SU-DHL-6 (cell line): ENCODE data around the gene GH2.
"Not testable (repeated sequence)": the region's sequence is repeated elsewhere in the genome, so short reads cannot be mapped to it uniquely, and the experiment has no call there.

ENCODE experiments used
- H2AFZ ChIP-seq: fragments of 200-600 bp; sonication (generic); 2 replicates; pipeline ENCODE4 v1.6.1; 2014; ENCODE audit warnings: low read depth, mild to moderate bottlenecking, moderate library complexity, mixed read lengths, antibody characterized with exemption, low read length; ENCODE audit not compliant: severe bottlenecking
- H3F3A ChIP-seq: fragments of 200-600 bp; shearing (Covaris generic); 2 replicates; pipeline ENCODE4 v1.6.0; 2016; ENCODE audit warnings: antibody characterized with exemption, mild to moderate bottlenecking; ENCODE audit not compliant: insufficient read depth
- H3K27ac ChIP-seq: fragments of 200-600 bp; sonication (generic); 2 replicates; pipeline ENCODE4 v1.5.1; 2016; ENCODE audit warnings: low read depth, mild to moderate bottlenecking, low read length, moderate library complexity, mixed read lengths
- H3K27me3 ChIP-seq: fragments of 200-600 bp; sonication (generic), shearing (Covaris generic); 2 replicates; pipeline ENCODE4 v1.6.0; 2014; ENCODE audit warnings: mild to moderate bottlenecking, low read length
- H3K36me3 ChIP-seq: fragments of 200-600 bp; sonication (generic); 2 replicates; pipeline ENCODE4 v1.6.1; 2014; ENCODE audit warnings: mild to moderate bottlenecking, low read length, mixed read lengths
- H3K4me2 ChIP-seq: fragments of 300-600, 200-600 bp; shearing (Covaris generic), sonication (generic); 2 replicates; pipeline ENCODE4 v1.6.0; 2014; ENCODE audit warnings: low read length, low read depth, mild to moderate bottlenecking; ENCODE audit not compliant: poor library complexity, severe bottlenecking
- H3K4me3 ChIP-seq: fragments of 200-600 bp; sonication (generic); 2 replicates; pipeline ENCODE4 v1.5.1; 2014; ENCODE audit warnings: antibody characterized with exemption, low read length, mild to moderate bottlenecking, mixed read lengths; ENCODE audit not compliant: insufficient read depth, poor library complexity, severe bottlenecking
- H3K79me2 ChIP-seq: fragments of 200-600 bp; sonication (generic); 2 replicates; pipeline ENCODE4 v1.6.1; 2014; ENCODE audit warnings: mild to moderate bottlenecking, low read length, moderate library complexity; ENCODE audit not compliant: insufficient read depth
- H3K9ac ChIP-seq: fragments of 200-600 bp; sonication (generic); 2 replicates; pipeline ENCODE4 v1.7.0; 2014; ENCODE audit warnings: mild to moderate bottlenecking, low read length
- H3K9me2 ChIP-seq: fragments of 200-600 bp; sonication (generic); replicated peaks from 2 replicates; pipeline ENCODE4 v1.6.1; 2014; ENCODE audit warnings: low read length; ENCODE audit not compliant: insufficient read depth
- H3K9me3 ChIP-seq: fragments of 200-600 bp; sonication (generic); 2 replicates; pipeline ENCODE4 v1.6.1; 2014; ENCODE audit warnings: low read length, mixed read lengths; ENCODE audit not compliant: insufficient read depth
- H4K20me1 ChIP-seq: fragments of 200-600 bp; sonication (generic); 2 replicates; pipeline ENCODE4 v1.6.1; 2014; ENCODE audit warnings: low read depth, mild to moderate bottlenecking, antibody characterized with exemption, low read length, moderate library complexity, mixed read lengths
- CTCF ChIP-seq: fragments of 200-600 bp; sonication (generic); IDR thresholded peaks from one replicate; pipeline ENCODE4 v1.5.1; 2017; ENCODE audit warnings: antibody characterized with exemption, mild to moderate bottlenecking, low read length, moderate library complexity; ENCODE audit not compliant: insufficient read depth, poor library complexity, severe bottlenecking
- EZH2phosphoT487 ChIP-seq: fragments of 200-600 bp; sonication (generic), shearing (Covaris generic); conservative IDR thresholded peaks from 2 replicates; pipeline ENCODE4 v1.6.1; 2018; ENCODE audit warnings: mild to moderate bottlenecking, antibody characterized with exemption, low read length, moderate library complexity, mixed read lengths

The GH2 gene

GRCh38 chr17:63916566-63917185 lies 34.9 kb upstream of the GH2 start:
- Histone ChIP-seq H3K27ac (no peak overlapping the region), H3F3A (peaks cover 16% of the 10 kb centered on the region), H3K27me3 (no peaks in the 10 kb centered on the region), H4K20me1 (no peaks in the 10 kb centered on the region), H3K36me3 (no peaks in the 10 kb centered on the region), H3K9me3 (no peaks in the 10 kb centered on the region), H3K9ac (no peak overlapping the region), H3K79me2 (no peaks in the 10 kb centered on the region), H3K4me2 (no peak overlapping the region), H3K9me2 (no peaks in the 10 kb centered on the region), H2AFZ (no peak overlapping the region), H3K4me3 (no peak overlapping the region)
- TF ChIP-seq CTCF (no peak), EZH2phosphoT487 (no peak)

GRCh38 chr17:63915753-63916152 lies 34.0 kb upstream of the GH2 start:
- H3K27me3 ChIP-seq, H3K79me2 ChIP-seq, H4K20me1 ChIP-seq, H3K36me3 ChIP-seq, H2AFZ ChIP-seq, H3K9me3 ChIP-seq, H3K4me3 ChIP-seq, H3K9me2 ChIP-seq, H3K27ac ChIP-seq, H3K9ac ChIP-seq: not testable (repeated sequence)
- Histone ChIP-seq H3K4me2 (peak overlapping the region; percentile 22), H3F3A (peaks cover 15% of the 10 kb centered on the region)

- Histone ChIP-seq H2AFZ (no peak overlapping the region), H3K36me3 (no peaks in the 10 kb centered on the region), H3K27ac (no peak overlapping the region), H3K9me2 (no peaks in the 10 kb centered on the region), H3K79me2 (no peaks in the 10 kb centered on the region), H3K27me3 (no peaks in the 10 kb centered on the region), H3K4me3 (no peak overlapping the region), H3K4me2 (no peak overlapping the region), H4K20me1 (no peaks in the 10 kb centered on the region), H3F3A (peaks cover 2% of the 10 kb centered on the region; the same call in 1 of the 2 replicates), H3K9ac (no peak overlapping the region), H3K9me3 (no peaks in the 10 kb centered on the region)
- TF ChIP-seq EZH2phosphoT487 (no peak), CTCF (no peak)
Measured at GRCh38 chr17:63914471-63914870, 32.7 kb upstream of the GH2 start.

- no peaks in the 10 kb centered on the region for H3K79me2 ChIP-seq
- H3K36me3 ChIP-seq: no peaks in the 10 kb centered on the region
- no peaks in the 10 kb centered on the region for H3K9me3 ChIP-seq
- H2AFZ ChIP-seq: no peak overlapping the region
- H3K9me2 ChIP-seq: no peaks in the 10 kb centered on the region
- TF ChIP-seq CTCF: peak; percentile 23
- no peak for TF ChIP-seq EZH2phosphoT487
- H3K4me2 ChIP-seq: no peak overlapping the region
- no peak overlapping the region for H3K4me3 ChIP-seq
- H3F3A ChIP-seq: no peaks in the 10 kb centered on the region
- H3K27me3 ChIP-seq: no peaks in the 10 kb centered on the region
- no peak overlapping the region for H3K9ac ChIP-seq
- no peak overlapping the region for H3K27ac ChIP-seq
- no peaks in the 10 kb centered on the region for H4K20me1 ChIP-seq
Measured at GRCh38 chr17:63911657-63912100, 29.9 kb upstream of the GH2 start.
